Endothelial cell (in vitro differentiated cells): ENCODE results near the gene CNN2. TPM values are rescaled to one million over a fixed set of nuclear protein-coding genes. Genes with fewer than 3 reads are reported as not detected.
A peak's percentile ranks its signal among the peaks of the same experiment; 100 is the strongest.

Experiments used
- DNase-seq: peaks from one replicate; pipeline ENCODE4 v3.0.0; 2021; ENCODE audit warnings: low spot score
- H3K27ac Mint-ChIP-seq: one replicate; pipeline ENCODE4 v1.8.0; 2021; ENCODE audit warnings: mixed read lengths, inconsistent platforms; ENCODE audit not compliant: unreplicated experiment
- H3K27me3 Mint-ChIP-seq: one replicate; pipeline ENCODE4 v1.8.0; 2021; ENCODE audit warnings: mild to moderate bottlenecking, moderate library complexity, mixed read lengths, inconsistent platforms; ENCODE audit not compliant: unreplicated experiment
- H3K36me3 Mint-ChIP-seq: one replicate; pipeline ENCODE4 v1.8.0; 2021; ENCODE audit warnings: mild to moderate bottlenecking, low read depth, mixed read lengths, inconsistent platforms; ENCODE audit not compliant: unreplicated experiment
- H3K4me1 Mint-ChIP-seq: one replicate; pipeline ENCODE4 v1.8.0; 2021; ENCODE audit warnings: mild to moderate bottlenecking, mixed read lengths, inconsistent platforms; ENCODE audit not compliant: unreplicated experiment
- H3K4me3 Mint-ChIP-seq: one replicate; pipeline ENCODE4 v1.8.0; 2021; ENCODE audit warnings: mild to moderate bottlenecking, mixed read lengths, inconsistent platforms; ENCODE audit not compliant: unreplicated experiment
- H3K9me3 Mint-ChIP-seq: one replicate; pipeline ENCODE4 v1.8.0; 2021; ENCODE audit warnings: mixed read lengths, inconsistent platforms; ENCODE audit not compliant: unreplicated experiment
- CTCF ChIP-seq: fragments of 200-600 bp; sonication (generic); IDR thresholded peaks from one replicate; pipeline ENCODE4 v1.5.0; 2021; ENCODE audit warnings: antibody characterized with exemption; ENCODE audit not compliant: unreplicated experiment
- total RNA-seq: library from RNA; stranded (reverse); fragmentation: NEBNext Ultra II Directional; extraction: Animal tissue kit (Norgen Biotek cat#: 25700); gene quantifications from one replicate; pipeline ENCODE4 v1.2.1, GENCODE V29; 2021; ENCODE audit not compliant: unreplicated experiment

CNN2 gene
- total RNA-seq, 1 donor from 2014 or later: 456 TPM

- Mint-ChIP-seq H3K4me3 (no peak overlapping the region), H3K27me3 (peaks cover 6% of the 10 kb centered on the region), H3K9me3 (no peaks in the 10 kb centered on the region), H3K4me1 (peaks cover 20% of the 10 kb centered on the region), H3K27ac (peak overlapping the region; percentile 74), H3K36me3 (peaks cover 3% of the 10 kb centered on the region)
- DNase-seq: no peak
- TF ChIP-seq CTCF: no peak
Measured at GRCh38 chr19:1018393-1018792, 8.0 kb upstream of the CNN2 start.

- Mint-ChIP-seq H3K36me3 (peaks cover 3% of the 10 kb centered on the region), H3K27ac (peak overlapping the region; percentile 74), H3K9me3 (no peaks in the 10 kb centered on the region), H3K27me3 (peaks cover 6% of the 10 kb centered on the region), H3K4me1 (peaks cover 20% of the 10 kb centered on the region), H3K4me3 (no peak overlapping the region)
- no peak for TF ChIP-seq CTCF
- no peak for DNase-seq
Measured at GRCh38 chr19:1018932-1019615, 7.3 kb upstream of the CNN2 start.

- Mint-ChIP-seq H3K4me1 (peaks cover 20% of the 10 kb centered on the region), H3K9me3 (no peaks in the 10 kb centered on the region), H3K27me3 (peaks cover 6% of the 10 kb centered on the region), H3K36me3 (peaks cover 3% of the 10 kb centered on the region), H3K4me3 (peak overlapping the region; percentile 96), H3K27ac (peak overlapping the region; percentile 82)
- DNase-seq: no peak
- no peak for TF ChIP-seq CTCF
Measured at GRCh38 chr19:1019616-1019961, 6.8 kb upstream of the CNN2 start.

- DNase-seq: no peak
- Mint-ChIP-seq H3K27me3 (peaks cover 7% of the 10 kb centered on the region), H3K36me3 (peaks cover 3% of the 10 kb centered on the region), H3K27ac (peak overlapping the region; percentile 82), H3K4me3 (peak overlapping the region; percentile 96), H3K9me3 (no peaks in the 10 kb centered on the region), H3K4me1 (peaks cover 20% of the 10 kb centered on the region)
- TF ChIP-seq CTCF: no peak
Measured at GRCh38 chr19:1019980-1020867, 6.2 kb upstream of the CNN2 start.
